ENCODE measurements around the gene SPAG9.

Gene SPAG9

GRCh38 chr17:50972577-50972976, 148.1 kb downstream of the SPAG9 start:
- no peak overlapping the region for H3K4me3 ChIP-seq (ENCODE audit: low read length)
- no peak for TF ChIP-seq CTCF (conservative IDR thresholded peaks at IDR 0.05; ENCODE audit: low read length)
- DNase-seq (ENCODE audit: low read depth) = no peak

GRCh38 chr17:50967795-50968194, 152.9 kb downstream of the SPAG9 start:
- no peak overlapping the region for H3K4me3 ChIP-seq (ENCODE audit: low read length)
- no peak for TF ChIP-seq CTCF (conservative IDR thresholded peaks at IDR 0.05; ENCODE audit: low read length)
- DNase-seq (ENCODE audit: low read depth) = peak; percentile 76

GRCh38 chr17:50966163-50966666, 154.5 kb downstream of the SPAG9 start:
- DNase-seq (ENCODE audit: low read depth) = no peak
- H3K4me3 ChIP-seq (ENCODE audit: low read length) = no peak overlapping the region
- TF ChIP-seq CTCF (conservative IDR thresholded peaks at IDR 0.05; ENCODE audit: low read length) = no peak

- no peak for TF ChIP-seq CTCF (conservative IDR thresholded peaks at IDR 0.05; ENCODE audit: low read length)
- no peak overlapping the region for H3K4me3 ChIP-seq (ENCODE audit: low read length)
- DNase-seq (ENCODE audit: low read depth) = peak; percentile 87
Measured at GRCh38 chr17:50963139-50963538, 157.5 kb downstream of the SPAG9 start.

- H3K4me3 ChIP-seq (ENCODE audit: low read length) = no peak overlapping the region
- DNase-seq (ENCODE audit: low read depth) = no peak
- no peak for TF ChIP-seq CTCF (conservative IDR thresholded peaks at IDR 0.05; ENCODE audit: low read length)
Measured at GRCh38 chr17:50961282-50962220, 159.1 kb downstream of the SPAG9 start.

- TF ChIP-seq CTCF (conservative IDR thresholded peaks at IDR 0.05; ENCODE audit: low read length) = no peak
- H3K4me3 ChIP-seq (ENCODE audit: low read length) = no peak overlapping the region
Measured at GRCh38 chr17:50959341-50959740, 161.3 kb downstream of the SPAG9 start.

More at GRCh38 chr17:50959341-50959740, 161.3 kb downstream of the SPAG9 start:
- no peak for DNase-seq (ENCODE audit: low read depth)
